Epidermal melanocyte (primary cell): ENCODE results near the gene UGT1A10.
"Not testable (repeated sequence)": the region's sequence is repeated elsewhere in the genome, so short reads cannot be mapped to it uniquely, and the experiment has no call there.

Experiments used
- DNase-seq: peaks from one replicate; pipeline ENCODE4 v3.0.0; 2011; ENCODE audit warnings: low spot score; ENCODE audit not compliant: insufficient read length

Gene UGT1A10

DNA sequence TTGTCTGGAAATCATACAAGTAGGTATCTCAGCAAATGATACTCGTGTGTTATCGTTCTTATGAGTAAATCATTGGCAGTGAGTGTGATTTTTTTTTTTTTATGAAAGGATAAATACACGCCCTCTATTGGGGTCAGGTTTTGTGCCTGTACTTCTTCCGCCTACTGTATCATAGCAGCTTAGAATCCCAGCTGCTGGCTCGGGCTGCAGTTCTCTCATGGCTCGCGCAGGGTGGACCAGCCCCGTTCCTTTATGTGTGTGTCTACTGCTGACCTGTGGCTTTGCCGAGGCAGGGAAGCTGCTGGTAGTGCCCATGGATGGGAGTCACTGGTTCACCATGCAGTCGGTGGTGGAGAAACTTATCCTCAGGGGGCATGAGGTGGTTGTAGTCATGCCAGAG is at the start of gene UGT1A10:
Gene UGT1A10, plus strand, starts transcription at position 143 of the 400 bp plus-strand sequence. Its CDS starts 75 bp downstream, at position 218.
- DNase-seq = not testable (repeated sequence)

DNA sequence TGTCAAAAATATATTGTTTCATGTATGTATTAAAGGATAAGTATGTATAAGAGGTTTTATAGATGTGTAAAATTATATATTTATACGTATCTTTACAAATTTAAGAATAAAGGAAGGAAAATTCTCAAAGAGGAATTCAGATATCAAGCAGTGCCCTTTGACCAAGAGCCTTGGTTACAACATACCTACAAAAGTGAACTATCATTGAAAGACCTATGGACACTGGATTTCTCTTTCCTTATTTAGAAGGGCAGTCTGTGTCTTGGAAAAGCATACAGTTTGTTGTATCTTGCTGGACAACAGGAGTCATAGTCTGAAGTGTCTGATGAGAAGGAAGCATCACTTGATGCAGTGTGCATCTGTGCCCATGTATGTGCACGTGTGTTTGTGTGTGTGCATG is 47.8 kb upstream of the UGT1A10 start:
- DNase-seq = no peak

DNA sequence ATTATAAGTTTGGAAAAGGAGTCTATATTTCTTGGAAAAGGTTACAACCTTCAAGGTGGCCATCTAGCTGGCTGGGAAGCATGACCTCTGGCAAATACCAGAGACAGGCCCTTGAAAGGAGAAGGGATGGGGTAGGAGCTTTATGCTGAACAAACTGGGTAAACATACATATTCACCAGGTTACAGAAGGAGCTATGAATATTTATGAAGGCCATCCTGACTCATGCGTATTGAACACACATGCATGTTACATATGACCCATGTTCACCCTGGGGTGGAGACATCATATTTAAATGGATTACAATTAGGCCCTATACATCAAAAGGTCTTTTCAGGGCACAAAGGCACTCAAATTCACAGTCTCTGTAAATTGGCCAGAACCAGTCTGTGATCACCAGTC is 43.5 kb upstream of the UGT1A10 start:
- not testable (repeated sequence) for DNase-seq

DNA sequence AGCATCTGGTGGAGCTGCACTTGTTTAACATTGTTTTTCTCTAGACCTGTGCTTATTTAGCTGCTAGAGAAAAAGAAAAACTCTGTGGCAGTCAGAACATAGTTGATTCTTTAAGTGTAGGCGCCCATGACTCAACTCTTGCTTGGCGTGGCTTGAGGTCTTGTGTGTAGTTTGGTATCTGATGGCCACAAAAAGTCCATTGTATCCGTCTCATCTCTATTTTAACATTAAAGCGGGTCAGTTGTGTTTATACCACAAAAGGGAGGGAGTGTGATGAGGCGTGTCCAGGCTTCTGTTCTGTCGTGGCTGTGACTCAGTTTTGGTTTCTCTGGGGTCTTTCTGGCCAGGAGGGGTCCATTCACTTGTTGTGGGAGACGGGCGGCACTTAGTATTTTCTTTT is 43.0 kb upstream of the UGT1A10 start:
- DNase-seq = no peak

DNA sequence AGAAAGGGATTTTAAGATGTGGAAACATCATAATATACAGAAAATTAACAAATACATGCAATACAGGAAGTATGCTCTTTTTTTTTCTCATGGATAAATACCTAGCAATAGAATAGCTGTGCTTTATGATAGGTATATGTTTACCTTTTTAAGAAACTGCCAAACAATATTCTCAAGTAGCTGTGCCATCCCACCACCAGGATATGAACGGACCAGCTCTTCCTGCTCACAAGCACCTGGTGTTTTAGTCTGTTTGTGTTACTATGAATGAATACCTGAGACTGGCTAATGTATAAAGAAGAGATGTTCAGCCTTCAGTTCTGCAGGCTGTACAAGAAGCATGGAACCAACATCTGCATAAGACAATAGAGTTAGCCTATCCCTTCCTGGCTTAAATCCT is 38.7 kb upstream of the UGT1A10 start:
- DNase-seq = no peak

DNA sequence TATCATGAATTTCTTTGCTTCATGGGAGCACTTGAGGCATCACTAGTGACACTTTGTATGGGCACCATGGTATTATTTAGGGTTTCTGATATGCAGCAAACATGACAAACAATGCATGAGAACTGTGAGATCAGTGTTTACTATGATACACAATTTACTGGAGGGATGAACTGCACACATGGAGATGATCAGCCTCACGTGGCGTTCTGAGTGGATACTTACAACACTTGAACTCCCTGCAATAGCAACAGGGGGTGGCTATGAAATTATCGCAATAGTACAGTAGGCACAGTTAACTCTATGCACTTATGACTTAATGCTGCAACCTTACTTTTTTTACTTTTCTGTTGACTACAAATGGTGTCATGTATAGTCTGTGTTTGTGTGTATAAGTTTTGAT is 37.3 kb upstream of the UGT1A10 start:
- DNase-seq = no peak

DNA sequence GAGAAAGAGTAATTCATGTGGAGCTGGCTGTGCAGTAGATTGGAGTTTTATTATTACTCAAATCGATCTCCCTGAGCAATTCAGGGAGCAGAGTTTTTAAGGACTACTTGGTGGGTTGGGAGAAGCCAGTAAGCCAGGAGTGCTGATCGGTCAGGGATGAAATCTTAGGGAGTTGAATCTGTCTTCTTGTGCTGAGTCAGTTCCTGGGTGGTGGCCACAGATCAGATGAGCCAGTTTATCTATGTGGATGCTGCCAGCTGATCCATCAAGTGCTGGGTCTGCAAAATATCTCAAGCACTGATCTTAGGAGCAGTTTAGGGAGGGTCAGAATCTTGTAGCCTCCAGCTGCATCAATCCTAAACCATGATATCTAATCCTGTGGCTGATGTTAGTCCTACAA is 35.9 kb upstream of the UGT1A10 start:
- DNase-seq = no peak

DNA sequence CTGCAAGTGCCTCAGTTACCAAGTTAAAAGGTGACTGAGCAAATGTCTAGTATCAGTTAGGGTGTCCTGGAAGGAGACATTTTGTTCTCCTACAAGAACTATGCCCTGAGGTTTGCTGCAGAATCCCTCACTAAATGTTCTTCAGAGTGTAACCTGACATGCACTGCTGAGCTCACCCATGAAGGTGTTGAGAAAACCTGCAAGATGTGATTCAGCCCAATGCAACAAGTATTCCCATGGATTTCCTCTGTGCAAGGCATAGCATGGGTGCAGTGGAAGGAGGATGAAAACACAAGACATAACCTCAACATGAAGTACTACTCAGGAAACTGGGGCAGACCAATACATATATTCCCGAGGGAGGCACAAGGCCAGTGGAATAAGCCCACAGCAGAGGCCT is 34.2 kb upstream of the UGT1A10 start:
- no peak for DNase-seq

DNA sequence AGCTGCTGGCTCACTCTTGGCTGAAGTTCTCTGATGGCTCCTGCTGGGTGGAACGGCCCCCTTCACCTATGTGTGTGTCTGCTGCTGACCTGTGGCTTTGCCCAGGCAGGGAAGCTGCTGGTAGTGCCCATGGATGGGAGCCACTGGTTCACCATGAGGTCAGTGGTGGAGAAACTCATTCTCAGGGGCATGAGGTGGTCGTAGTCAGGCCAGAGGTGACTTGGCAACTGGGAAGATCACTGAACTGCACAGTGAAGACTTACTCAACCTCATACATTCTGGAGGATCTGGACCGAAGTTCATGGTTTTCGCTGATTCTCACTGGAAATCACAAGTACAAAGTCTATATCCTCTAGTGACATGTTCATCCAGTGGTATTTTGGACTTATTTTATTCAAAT is 32.7 kb upstream of the UGT1A10 start:
- DNase-seq = no peak

DNA sequence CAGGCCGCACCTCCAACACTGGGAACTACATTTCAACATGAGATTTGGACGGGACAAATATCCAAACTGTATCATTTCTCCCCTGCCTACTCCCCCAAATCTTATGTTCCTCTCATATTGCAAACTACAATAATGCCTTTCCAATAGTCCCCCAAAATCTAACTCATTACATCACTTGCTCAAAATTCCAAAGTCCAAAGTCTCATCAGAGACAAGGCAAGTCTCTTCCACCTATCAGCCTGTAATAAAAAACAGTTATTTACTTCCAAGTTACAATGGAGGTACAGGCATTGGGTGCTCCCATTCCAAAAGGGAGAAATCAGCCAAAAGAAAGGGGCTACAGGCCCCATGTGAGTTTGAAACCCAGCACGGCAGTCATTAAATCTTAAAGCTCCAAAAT is 31.4 kb upstream of the UGT1A10 start:
- DNase-seq = no peak

DNA sequence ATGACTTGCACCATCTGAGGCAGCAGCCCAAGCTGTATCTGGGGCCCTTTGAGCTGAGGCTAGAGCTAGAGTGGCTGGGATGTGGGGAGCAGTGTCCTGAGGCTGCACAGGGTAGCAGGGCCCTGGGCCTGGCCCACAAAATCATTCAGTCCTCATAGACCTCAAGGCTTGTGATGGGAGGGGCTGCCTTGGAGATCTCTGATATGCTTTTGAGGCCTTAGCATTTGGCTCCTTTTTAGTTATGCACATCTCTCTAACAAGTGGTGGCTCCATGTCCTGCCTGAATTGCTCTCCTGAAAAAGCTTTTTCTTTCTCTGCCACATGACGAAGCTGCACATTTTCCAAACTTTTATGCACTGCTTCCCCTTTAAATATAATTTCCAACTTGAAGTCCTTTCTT is 30.6 kb upstream of the UGT1A10 start:
- no peak for DNase-seq

DNA sequence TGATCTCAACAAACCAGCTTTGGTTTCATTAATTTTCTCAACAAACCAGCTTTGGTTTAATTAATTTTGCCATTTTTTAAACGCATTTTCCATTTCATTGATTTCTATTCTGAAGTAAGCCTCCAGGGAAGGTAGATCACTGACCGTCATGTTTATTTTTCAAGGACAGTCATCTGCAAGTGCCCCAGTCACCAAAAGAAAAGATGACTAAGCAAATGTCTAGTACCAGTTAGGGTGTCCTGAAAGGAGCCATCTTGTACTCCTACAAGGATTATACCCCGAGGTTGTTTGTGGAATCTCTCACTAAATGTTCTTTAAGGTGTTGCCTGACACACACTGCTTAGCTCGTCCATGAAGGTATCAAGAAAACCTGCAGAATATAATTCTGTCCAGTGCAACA is 25.0 kb upstream of the UGT1A10 start:
- DNase-seq = no peak

DNA sequence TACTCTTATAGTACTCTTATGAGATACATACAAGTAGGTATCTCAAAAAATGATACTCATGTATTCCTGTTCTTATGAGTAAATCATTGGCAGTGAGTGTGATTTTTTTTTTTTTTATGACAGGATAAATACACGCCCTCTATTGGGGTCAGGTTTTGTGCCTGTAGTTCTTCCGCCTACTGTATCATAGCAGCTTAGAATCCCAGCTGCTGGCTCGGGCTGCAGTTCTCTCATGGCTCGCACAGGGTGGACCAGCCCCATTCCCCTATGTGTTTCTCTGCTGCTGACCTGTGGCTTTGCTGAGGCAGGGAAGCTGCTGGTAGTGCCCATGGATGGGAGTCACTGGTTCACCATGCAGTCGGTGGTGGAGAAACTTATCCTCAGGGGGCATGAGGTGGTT is 18.8 kb upstream of the UGT1A10 start, which contains the start of gene UGT1A8:
Gene UGT1A8, plus strand, starts transcription at position 158 of the 400 bp plus-strand sequence. Its CDS starts 75 bp downstream, at position 233.
- not testable (repeated sequence) for DNase-seq

DNA sequence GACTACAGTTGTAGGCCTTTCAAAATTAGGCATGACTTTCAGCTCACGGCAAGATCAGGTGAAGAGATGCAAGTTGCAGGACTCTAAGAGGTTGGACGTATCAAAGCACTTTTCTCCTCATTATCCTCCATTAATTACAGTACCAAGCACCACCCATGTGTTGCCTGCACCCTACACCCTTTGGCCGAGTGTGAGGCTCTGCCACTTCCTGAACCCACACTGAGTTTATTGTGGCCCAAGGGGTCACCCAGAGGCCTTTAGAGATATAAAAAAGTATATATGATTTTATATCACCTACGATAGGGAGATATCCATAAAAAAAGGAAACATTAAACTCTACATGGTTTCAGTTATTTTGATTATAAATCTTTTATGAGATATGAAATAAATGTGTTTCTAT is 16.0 kb upstream of the UGT1A10 start:
- DNase-seq = no peak

DNA sequence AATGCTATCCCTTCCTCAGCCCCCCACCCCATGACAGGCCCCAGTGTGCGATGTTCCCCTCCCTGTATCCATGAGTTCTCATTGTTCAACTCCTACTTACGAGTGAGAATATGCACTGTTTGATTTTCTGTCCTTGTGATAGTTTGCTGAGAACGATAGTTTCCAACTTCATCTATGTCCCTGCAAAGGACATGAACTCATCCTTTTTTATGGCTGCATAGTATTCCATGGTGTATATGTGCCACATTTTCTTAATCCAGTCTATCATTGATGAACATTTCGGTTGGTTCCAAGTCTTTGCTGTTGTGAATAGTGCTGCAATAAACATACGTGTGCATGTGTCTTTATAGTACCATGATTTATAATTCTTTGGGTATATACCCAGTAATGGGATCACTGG is 14.4 kb upstream of the UGT1A10 start:
- not testable (repeated sequence) for DNase-seq

DNA sequence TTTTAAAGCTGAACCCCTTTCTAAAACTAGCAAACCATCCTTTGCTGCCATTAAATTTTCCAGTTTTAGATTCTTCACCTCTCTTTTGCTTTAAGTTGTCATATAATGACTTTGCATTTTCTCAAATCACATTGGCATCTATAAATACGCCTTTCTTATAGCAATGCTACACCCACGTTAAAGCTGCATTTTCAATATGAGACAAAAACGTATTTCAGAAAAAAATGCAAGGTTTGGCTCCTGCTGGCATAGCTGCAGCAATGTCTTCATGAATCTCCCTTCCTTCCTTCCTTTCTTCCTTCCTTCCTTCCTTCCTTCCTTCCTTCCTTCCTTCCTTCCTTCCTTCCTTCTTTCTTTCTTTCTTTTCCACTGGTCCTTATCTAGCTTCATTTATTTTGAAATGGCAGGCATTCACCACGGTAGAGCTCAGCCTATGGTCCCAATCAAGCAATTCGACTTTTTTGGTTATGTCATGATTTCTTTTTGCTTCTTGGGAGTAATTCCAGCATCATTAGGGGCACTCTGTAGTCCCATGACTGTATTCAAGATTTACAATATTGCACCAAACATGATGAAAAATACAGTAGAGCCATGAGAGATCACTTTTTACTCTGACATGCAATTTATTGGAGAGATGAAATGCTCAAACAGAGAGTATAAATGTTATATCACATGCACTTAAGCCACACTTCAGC is 8.8 kb upstream of the UGT1A10 start:
- DNase-seq = no peak

DNA sequence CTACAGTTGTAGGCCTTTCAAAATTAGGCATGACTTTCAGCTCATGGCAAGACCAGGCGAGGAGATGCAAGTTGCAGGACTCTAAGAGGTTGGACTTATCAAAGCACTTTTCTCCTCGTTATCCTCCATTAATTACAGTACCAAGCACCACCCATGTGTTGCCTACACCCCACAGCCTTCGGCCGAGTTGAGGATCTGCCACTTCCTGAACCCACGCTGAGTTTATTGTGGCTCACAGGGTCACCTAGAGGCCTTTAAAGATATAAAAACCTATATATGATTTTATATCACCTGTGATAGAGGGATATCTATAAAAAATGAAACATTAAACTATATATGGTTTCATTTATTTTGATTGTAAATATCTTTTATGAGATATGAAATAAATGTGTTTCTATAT is 2.6 kb downstream of the UGT1A10 start:
- no peak for DNase-seq

DNA sequence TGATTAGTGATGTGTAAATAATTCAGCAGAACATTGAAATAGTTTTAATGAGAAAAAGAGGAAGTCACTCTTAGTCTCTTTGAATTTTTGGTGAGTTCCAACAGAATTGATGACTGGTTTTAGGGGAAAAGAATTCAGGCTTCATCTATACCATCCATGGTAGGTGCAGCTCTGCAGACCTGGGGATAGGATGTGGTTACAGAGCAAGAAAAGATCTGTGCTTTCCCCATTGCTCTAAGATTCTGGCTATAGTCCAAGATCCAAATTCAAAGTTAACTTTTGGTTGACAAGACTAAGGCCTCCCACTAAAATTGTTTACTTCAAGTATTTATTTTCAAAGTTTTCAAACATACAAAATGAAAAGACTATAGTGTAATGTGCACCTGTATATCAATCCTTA is 3.6 kb downstream of the UGT1A10 start:
- DNase-seq = no peak

DNA sequence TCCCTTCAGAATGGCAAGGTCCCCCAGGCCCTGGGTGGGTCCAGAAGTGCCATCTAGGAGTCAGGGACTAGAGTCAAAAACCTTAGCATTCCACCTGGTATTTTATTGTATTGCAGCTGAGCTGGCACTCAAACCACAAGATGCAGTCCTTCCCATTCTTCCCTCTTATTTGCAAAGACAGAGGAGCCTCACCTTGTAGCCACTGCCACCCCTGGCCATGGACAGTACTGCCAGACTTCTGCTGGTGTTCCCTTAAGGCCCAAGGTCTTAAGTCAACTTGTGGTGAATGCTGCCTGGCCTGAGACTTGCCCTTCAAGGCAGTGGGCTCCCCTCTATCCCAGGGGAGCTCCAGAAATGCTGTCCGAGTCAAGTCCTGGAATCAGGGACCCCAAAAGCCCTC is 6.9 kb downstream of the UGT1A10 start:
- no peak for DNase-seq

DNA sequence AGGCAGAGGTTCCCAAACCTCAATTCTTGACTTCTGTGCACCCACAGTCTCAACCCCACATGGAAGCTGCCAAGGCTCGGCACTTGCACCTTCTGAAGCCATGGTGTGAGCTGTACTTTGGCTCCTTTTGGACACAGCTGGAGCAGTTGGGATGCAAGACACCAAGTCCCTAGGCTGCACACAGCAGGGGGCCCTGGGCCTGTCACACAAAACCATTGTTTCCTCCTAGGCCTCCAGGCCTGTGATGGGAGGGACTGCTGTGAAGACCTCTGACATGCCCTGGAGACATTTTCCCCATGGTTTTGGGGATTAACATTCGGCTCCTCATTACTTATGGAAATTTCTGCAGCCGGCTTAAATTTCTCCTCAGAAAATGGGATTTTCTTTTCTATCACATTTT is 9.8 kb downstream of the UGT1A10 start:
- DNase-seq = not testable (repeated sequence)

DNA sequence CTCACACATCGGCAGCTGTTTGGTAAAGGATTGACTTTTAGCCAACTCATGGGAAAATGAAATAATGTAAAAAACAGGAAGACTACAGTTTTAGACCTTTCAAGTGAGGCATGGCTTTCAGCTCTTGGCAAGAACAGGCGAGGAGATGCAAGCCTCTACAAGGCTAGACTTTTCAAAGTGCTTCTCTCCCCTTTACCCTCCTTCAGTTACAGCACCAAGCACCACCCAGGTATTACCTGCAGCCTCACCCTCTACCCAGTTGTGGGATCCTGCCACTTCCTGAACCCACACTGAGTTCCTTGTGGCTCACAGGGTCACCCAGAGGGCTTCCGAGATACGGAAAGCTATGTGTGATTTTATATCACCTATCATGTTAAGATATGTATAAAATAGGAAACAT is 14.7 kb downstream of the UGT1A10 start:
- DNase-seq = no peak

DNA sequence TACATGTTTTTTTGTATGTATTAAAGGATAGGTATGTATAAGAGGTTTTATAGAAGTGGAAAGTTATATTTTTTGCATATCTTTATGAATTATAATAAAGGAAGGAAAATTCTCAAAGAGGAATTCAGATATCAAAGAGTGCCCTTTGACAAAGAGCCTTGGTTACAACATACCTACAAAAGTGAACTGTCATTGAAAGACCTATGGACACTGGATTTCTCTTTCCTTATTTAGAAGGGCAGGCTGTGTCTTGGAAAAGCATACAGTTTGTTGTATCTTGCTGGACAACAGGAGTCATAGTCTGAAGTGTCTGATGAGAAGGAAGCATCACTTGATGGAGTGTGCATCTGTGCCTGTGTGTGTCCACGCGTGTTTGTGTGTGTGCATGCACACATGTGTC is 15.2 kb downstream of the UGT1A10 start:
- no peak for DNase-seq

DNA sequence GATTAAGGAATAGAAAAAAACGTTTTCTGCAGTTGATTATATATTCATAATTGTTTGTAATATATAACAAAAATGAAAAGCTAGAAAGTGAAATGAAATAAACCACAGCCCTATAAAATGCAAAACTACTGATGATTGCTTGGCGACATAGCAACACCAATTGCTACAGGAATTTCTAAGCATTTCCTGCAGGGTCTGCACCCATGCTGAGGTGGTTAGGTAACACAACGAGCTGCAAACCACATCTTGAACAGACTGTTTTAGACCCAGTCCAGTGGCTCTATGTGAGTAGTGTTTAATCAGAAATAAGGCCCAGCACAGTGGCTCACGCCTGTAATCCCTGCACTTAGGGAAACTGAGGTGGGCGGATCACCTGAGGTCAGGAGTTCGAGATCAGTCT is 18.3 kb downstream of the UGT1A10 start:
- DNase-seq = no peak

DNA sequence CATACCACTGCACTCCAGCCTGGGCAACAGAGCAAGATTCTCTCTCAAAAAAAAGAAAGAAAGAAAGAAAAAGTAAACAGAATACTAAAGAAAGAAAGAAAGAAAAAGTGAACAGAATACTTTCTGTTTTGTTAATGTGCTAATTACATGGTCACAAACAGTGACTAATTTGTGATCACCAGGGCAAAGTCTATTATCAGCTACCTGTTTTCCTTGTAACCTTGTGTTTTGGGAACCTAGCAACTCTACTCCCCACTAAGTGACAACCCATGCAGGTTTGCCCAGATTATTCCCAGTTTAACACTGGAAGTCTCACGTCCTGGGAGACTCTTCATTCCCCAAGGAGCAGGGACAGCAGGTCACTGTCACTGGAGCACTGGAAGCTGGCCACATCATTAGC is 18.8 kb downstream of the UGT1A10 start:
- no peak for DNase-seq
